ENCODE data around the gene GM2A. TPM values are rescaled to one million over a fixed set of nuclear protein-coding genes. Genes with fewer than 3 reads are reported as not detected.

The GM2A gene
- total and polyA plus RNA-seq, 2 of the 13 experiments (the other 11 are each of a cell fraction or from before 2014, with no cell fraction given), result 14.6 to 29.6 TPM

DNA sequence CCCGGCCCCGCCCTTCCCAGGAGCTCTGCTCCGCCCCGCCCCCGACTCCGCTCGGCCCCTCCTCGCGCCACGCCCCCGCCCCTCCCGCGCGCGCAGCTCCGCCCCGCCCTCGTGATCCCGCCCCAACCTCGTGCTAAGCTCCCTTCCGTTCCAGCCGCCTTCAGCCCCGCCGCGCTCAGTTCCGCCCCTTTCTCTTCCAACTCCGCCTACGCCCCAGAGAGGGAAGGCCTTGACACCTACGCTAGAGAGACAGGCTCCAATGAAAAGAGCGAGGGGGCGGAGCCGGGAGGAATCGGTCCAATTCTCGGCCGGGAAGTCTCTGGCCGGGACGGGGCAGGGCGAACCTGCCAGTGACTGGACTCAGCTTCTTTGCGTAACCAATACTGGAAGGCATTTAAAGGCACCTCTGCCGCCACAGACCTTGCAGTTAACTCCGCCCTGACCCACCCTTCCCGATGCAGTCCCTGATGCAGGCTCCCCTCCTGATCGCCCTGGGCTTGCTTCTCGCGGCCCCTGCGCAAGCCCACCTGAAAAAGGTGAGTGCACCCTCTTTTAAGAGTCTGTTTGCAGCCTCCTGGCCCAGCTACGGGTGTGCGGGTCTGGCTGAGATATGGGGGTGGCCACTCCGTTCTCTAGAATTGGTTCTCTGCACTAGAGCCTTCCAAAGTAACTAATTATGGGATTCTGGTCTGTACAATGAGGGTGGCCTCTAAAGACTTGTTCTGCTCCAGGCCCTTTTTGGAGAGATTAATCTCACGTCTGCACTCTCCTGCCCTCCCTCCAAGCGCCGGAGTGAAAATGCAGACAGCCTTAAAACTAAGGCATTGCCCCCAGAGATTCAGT lies at the start of gene GM2A (continued):
- peak; percentile 24; the same call in 1 of the 2 replicates for TF ChIP-seq ZFY (CRISPR knock-in tag; IDR thresholded peaks at IDR 0.05)
- no peak for TF ChIP-seq ZNF629 (CRISPR knock-in tag; conservative IDR thresholded peaks at IDR 0.05)
- peak; percentile 97 for TF ChIP-seq DR1 (CRISPR knock-in tag; IDR thresholded peaks at IDR 0.05)
- TF ChIP-seq, protein P1, sequence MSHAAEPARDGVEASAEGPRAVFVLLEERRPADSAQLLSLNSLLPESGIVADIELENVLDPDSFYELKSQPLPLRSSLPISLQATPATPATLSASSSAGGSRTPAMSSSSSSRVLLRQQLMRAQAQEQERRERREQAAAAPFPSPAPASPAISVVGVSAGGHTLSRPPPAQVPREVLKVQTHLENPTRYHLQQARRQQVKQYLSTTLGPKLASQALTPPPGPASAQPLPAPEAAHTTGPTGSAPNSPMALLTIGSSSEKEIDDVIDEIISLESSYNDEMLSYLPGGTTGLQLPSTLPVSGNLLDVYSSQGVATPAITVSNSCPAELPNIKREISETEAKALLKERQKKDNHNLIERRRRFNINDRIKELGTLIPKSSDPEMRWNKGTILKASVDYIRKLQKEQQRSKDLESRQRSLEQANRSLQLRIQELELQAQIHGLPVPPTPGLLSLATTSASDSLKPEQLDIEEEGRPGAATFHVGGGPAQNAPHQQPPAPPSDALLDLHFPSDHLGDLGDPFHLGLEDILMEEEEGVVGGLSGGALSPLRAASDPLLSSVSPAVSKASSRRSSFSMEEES (CRISPR knock-in tag; IDR thresholded peaks at IDR 0.05), result peak; percentile 46; the same call in 1 of the 2 replicates
- peak; percentile 66; the same call in 1 of the 2 replicates for TF ChIP-seq ZNF350 (CRISPR knock-in tag; IDR thresholded peaks at IDR 0.05; ENCODE audit: borderline replicate concordance, low read depth)

DNA sequence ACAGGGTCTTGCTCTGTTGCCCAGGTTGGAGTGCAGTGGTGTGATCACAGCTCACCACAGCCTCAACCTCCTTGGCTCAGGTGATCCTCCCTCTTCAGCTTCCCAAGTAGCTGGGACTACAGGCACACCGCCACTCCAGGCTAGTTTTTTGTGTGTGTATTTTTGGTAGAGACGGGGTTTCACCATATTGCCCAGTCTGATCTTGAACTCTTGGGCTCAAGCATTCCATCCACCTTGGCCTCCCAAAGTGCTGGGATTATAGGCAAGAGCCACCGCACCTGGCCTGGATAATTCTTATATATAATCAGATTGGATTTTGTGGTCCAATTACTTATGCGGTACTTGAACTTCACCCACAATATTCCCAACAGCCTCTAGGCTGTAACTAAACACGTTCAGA lies 48.9 kb upstream of the GM2A start:
- Histone ChIP-seq H3K36me3 (replicated peaks in 1 of 2; ENCODE audit: control insufficient read depth in 1 of 2, insufficient read depth in 2 of 2, low read length in 2 of 2) (peaks cover 0 to 3% of the 10 kb centered on the region in 2 experiments; a peak in 1 of 5 replicates), H3K9ac (ENCODE audit: insufficient read depth, low read depth, low read length) (no peak overlapping the region), H2AFZ (ENCODE audit: low read length) (no peak overlapping the region), H3K4me3 (replicated peaks in 1 of 3; ENCODE audit: insufficient read depth in 1 of 3, low read depth in 2 of 3, low read length in 3 of 3) (no peak overlapping the region), H3K4me2 (ENCODE audit: low read depth, low read length) (no peak overlapping the region), H4K20me1 (ENCODE audit: insufficient read depth, low read length) (no peaks in the 10 kb centered on the region), H3K27ac (ENCODE audit: extremely low read length, insufficient read depth, low read length) (no peak overlapping the region), H3K27me3 (ENCODE audit: control insufficient read depth in 1 of 2, insufficient read depth in 2 of 2, low read length in 2 of 2) (no peaks in the 10 kb centered on the region), H3K9me3 (ENCODE audit: low read length) (no peaks in the 10 kb centered on the region), H3K79me2 (ENCODE audit: insufficient read depth, low read length) (no peaks in the 10 kb centered on the region), H3K4me1 (ENCODE audit: insufficient read depth, low read length) (peaks cover 7% of the 10 kb centered on the region)
- FAIRE-seq (no peak), ATAC-seq (no peak), DNase-seq (ENCODE audit: low spot score) (no peak)
- ChIA-PET POLR2A (no interaction called here), CTCF (ENCODE audit: low intra/inter-chr PET ratio, low total read pairs) (no interaction called here)
- in situ Hi-C loops (cut with HindIII; ENCODE audit: extremely low pct_ligation_motif_present, low pct_unique_long_range_greater_than_20kb) (no loop called here), intact Hi-C loops (cut with micrococcal nuclease; ENCODE audit: unreplicated experiment) (no loop called here)
- no TSS peak for BruUV-seq (replicated peaks)
- WGBS (ENCODE audit: low lambda C conversion rate), result 98% methylated on average over 5 of the region's 5 CpGs
- TF ChIP-seq PRMT3 (CRISPR knock-in tag; IDR thresholded peaks at IDR 0.05; ENCODE audit: borderline replicate concordance, low read depth) (no peak), ZNF382 (CRISPR knock-in tag; IDR thresholded peaks at IDR 0.05; ENCODE audit: borderline replicate concordance) (no peak), ATF7 (IDR thresholded peaks at IDR 0.05) (no peak), ATF7 (CRISPR knock-in tag; IDR thresholded peaks at IDR 0.05) (no peak), ZFP36L2 (CRISPR knock-in tag; IDR thresholded peaks at IDR 0.05) (no peak), MTA3 (CRISPR knock-in tag; IDR thresholded peaks at IDR 0.05) (no peak)
- TF ChIP-seq, protein P2, sequence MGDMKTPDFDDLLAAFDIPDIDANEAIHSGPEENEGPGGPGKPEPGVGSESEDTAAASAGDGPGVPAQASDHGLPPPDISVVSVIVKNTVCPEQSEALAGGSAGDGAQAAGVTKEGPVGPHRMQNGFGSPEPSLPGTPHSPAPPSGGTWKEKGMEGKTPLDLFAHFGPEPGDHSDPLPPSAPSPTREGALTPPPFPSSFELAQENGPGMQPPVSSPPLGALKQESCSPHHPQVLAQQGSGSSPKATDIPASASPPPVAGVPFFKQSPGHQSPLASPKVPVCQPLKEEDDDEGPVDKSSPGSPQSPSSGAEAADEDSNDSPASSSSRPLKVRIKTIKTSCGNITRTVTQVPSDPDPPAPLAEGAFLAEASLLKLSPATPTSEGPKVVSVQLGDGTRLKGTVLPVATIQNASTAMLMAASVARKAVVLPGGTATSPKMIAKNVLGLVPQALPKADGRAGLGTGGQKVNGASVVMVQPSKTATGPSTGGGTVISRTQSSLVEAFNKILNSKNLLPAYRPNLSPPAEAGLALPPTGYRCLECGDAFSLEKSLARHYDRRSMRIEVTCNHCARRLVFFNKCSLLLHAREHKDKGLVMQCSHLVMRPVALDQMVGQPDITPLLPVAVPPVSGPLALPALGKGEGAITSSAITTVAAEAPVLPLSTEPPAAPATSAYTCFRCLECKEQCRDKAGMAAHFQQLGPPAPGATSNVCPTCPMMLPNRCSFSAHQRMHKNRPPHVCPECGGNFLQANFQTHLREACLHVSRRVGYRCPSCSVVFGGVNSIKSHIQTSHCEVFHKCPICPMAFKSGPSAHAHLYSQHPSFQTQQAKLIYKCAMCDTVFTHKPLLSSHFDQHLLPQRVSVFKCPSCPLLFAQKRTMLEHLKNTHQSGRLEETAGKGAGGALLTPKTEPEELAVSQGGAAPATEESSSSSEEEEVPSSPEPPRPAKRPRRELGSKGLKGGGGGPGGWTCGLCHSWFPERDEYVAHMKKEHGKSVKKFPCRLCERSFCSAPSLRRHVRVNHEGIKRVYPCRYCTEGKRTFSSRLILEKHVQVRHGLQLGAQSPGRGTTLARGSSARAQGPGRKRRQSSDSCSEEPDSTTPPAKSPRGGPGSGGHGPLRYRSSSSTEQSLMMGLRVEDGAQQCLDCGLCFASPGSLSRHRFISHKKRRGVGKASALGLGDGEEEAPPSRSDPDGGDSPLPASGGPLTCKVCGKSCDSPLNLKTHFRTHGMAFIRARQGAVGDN (CRISPR knock-in tag; IDR thresholded peaks at IDR 0.05), result no peak
- TF ChIP-seq, protein P3, sequence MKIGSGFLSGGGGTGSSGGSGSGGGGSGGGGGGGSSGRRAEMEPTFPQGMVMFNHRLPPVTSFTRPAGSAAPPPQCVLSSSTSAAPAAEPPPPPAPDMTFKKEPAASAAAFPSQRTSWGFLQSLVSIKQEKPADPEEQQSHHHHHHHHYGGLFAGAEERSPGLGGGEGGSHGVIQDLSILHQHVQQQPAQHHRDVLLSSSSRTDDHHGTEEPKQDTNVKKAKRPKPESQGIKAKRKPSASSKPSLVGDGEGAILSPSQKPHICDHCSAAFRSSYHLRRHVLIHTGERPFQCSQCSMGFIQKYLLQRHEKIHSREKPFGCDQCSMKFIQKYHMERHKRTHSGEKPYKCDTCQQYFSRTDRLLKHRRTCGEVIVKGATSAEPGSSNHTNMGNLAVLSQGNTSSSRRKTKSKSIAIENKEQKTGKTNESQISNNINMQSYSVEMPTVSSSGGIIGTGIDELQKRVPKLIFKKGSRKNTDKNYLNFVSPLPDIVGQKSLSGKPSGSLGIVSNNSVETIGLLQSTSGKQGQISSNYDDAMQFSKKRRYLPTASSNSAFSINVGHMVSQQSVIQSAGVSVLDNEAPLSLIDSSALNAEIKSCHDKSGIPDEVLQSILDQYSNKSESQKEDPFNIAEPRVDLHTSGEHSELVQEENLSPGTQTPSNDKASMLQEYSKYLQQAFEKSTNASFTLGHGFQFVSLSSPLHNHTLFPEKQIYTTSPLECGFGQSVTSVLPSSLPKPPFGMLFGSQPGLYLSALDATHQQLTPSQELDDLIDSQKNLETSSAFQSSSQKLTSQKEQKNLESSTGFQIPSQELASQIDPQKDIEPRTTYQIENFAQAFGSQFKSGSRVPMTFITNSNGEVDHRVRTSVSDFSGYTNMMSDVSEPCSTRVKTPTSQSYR (CRISPR knock-in tag; IDR thresholded peaks at IDR 0.05; ENCODE audit: borderline replicate concordance), result no peak
